Measurements from ENCODE around the gene ADAMTS6.

ADAMTS6 gene

GRCh38 chr5:65120371-65120967 is 361.3 kb downstream of the ADAMTS6 start:
- no peaks in the 10 kb centered on the region for H3K9me3 ChIP-seq (ENCODE audit: control insufficient read depth, insufficient read depth, low read depth, low read length)
- ChIA-PET POLR2A (no interaction called here), CTCF (no interaction called here)
- TF ChIP-seq PRDM10 (tag by site-specific recombination; IDR thresholded peaks at IDR 0.05) (peak; percentile 71), ZNF148 (tag by site-specific recombination; IDR thresholded peaks at IDR 0.05; ENCODE audit: borderline replicate concordance) (no peak), PRDM6 (tag by site-specific recombination; IDR thresholded peaks at IDR 0.05) (peak; percentile 15; the same call in 1 of the 2 replicates), ZBTB6 (tag by site-specific recombination; IDR thresholded peaks at IDR 0.05) (no peak), GLIS1 (tag by site-specific recombination; IDR thresholded peaks at IDR 0.05) (peak; percentile 79), ZNF335 (tag by site-specific recombination; conservative IDR thresholded peaks at IDR 0.05) (peak; percentile 39), WT1 (tag by site-specific recombination; IDR thresholded peaks at IDR 0.05) (peak; percentile 71; the same call in 1 of the 2 replicates)
- H3K4me3 ChIP-seq (ENCODE audit: low read depth, low read length), result no peak overlapping the region
- peaks cover 5% of the 10 kb centered on the region; the same call in 1 of the 2 replicates for H3K4me1 ChIP-seq (ENCODE audit: control insufficient read depth, insufficient read depth, low read length)
- no peaks in the 10 kb centered on the region for H3K36me3 ChIP-seq (ENCODE audit: control insufficient read depth in 2 of 2, insufficient read depth in 1 of 2, low read length in 2 of 2)
- no peak overlapping the region for H3K27ac ChIP-seq (ENCODE audit: extremely low read depth, low read depth, low read length)

- POLR2A ChIA-PET, result no interaction called here
- no peaks in the 10 kb centered on the region for H3K9me3 ChIP-seq (ENCODE audit: control insufficient read depth, insufficient read depth, low read depth, low read length)
- peaks cover 5% of the 10 kb centered on the region; the same call in 1 of the 2 replicates for H3K4me1 ChIP-seq (ENCODE audit: control insufficient read depth, insufficient read depth, low read length)
- no peaks in the 10 kb centered on the region for H3K36me3 ChIP-seq (ENCODE audit: control insufficient read depth in 2 of 2, insufficient read depth in 1 of 2, low read length in 2 of 2)
- peak; percentile 86 for TF ChIP-seq SETDB1 (IDR thresholded peaks at IDR 0.05; ENCODE audit: insufficient read length, low read length)
- no peak for TF ChIP-seq MEIS1 (CRISPR knock-in tag; IDR thresholded peaks at IDR 0.05; ENCODE audit: borderline replicate concordance)
- CTCF ChIA-PET, result interaction anchor here (0.5 to 2.0 kb wide), 5 partner anchors 14 to 365 kb away, joined by 3 to 6 read pairs (median 4); no protein-coding TSS in a partner anchor
- no peak overlapping the region for H3K4me3 ChIP-seq (ENCODE audit: low read depth, low read length)
- no peak overlapping the region for H3K27ac ChIP-seq (ENCODE audit: extremely low read depth, low read depth, low read length)
Measured at GRCh38 chr5:65117525-65117924, 364.2 kb downstream of the ADAMTS6 start.

- H3K36me3 ChIP-seq (ENCODE audit: control insufficient read depth in 2 of 2, insufficient read depth in 1 of 2, low read length in 2 of 2), result no peaks in the 10 kb centered on the region
- ChIA-PET CTCF (no interaction called here), POLR2A (no interaction called here)
- no peaks in the 10 kb centered on the region for H3K9me3 ChIP-seq (ENCODE audit: control insufficient read depth, insufficient read depth, low read depth, low read length)
- no peak overlapping the region for H3K27ac ChIP-seq (ENCODE audit: extremely low read depth, low read depth, low read length)
- H3K4me1 ChIP-seq (ENCODE audit: control insufficient read depth, insufficient read depth, low read length), result no peaks in the 10 kb centered on the region
- no peak overlapping the region for H3K4me3 ChIP-seq (ENCODE audit: low read depth, low read length)
- TF ChIP-seq ZNF18 (tag by site-specific recombination; IDR thresholded peaks at IDR 0.05) (no peak), ZFHX2 (tag by site-specific recombination; conservative IDR thresholded peaks at IDR 0.05) (no peak), ZNF785 (tag by site-specific recombination; IDR thresholded peaks at IDR 0.05) (no peak), ZNF423 (tag by site-specific recombination; IDR thresholded peaks at IDR 0.05) (no peak), ZNF112 (tag by site-specific recombination; IDR thresholded peaks at IDR 0.05) (no peak), WT1 (tag by site-specific recombination; IDR thresholded peaks at IDR 0.05) (no peak), GLIS1 (tag by site-specific recombination; IDR thresholded peaks at IDR 0.05) (no peak), MEIS1 (CRISPR knock-in tag; IDR thresholded peaks at IDR 0.05; ENCODE audit: borderline replicate concordance) (no peak), ZNF37A (tag by site-specific recombination; IDR thresholded peaks at IDR 0.05) (no peak), ZNF302 (tag by site-specific recombination; IDR thresholded peaks at IDR 0.05; ENCODE audit: low read depth) (no peak), SP2 (tag by site-specific recombination; IDR thresholded peaks at IDR 0.05) (no peak), ZNF558 (tag by site-specific recombination; IDR thresholded peaks at IDR 0.05) (no peak), ZBTB17 (tag by site-specific recombination; IDR thresholded peaks at IDR 0.05) (no peak)
Measured at GRCh38 chr5:65113771-65114170, 367.9 kb downstream of the ADAMTS6 start.

Data from HEK293 (cell line).